Measurements from ENCODE around the gene CRELD2.

Gene CRELD2, protein sequence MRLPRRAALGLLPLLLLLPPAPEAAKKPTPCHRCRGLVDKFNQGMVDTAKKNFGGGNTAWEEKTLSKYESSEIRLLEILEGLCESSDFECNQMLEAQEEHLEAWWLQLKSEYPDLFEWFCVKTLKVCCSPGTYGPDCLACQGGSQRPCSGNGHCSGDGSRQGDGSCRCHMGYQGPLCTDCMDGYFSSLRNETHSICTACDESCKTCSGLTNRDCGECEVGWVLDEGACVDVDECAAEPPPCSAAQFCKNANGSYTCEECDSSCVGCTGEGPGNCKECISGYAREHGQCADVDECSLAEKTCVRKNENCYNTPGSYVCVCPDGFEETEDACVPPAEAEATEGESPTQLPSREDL

GRCh38 chr22:49917974-49918910 is at the start of gene CRELD2, which contains the start of gene ALG12:
Gene CRELD2 (plus strand): TSS chr22:49918634. CDS start chr22:49918770, 136 bp downstream.
Gene ALG12 (minus strand): TSS chr22:49918438. CDS start chr22:49913765, 4,673 bp downstream.
- ChIA-PET POLR2A (interaction anchor here (0.6 to 1.4 kb wide), 4 partner anchors 15 to 92 kb away, joined by 3 to 6 read pairs (median 4); no protein-coding TSS in a partner anchor), CTCF (interaction anchor here (0.7 to 1.6 kb wide), 2 partner anchors 36 to 112 kb away, joined by 3 to 6 read pairs; no protein-coding TSS in a partner anchor)
- Histone ChIP-seq H3K36me3 (ENCODE audit: control insufficient read depth in 2 of 2, insufficient read depth in 1 of 2, low read length in 2 of 2) (peaks cover 9 to 42% of the 10 kb centered on the region in 2 experiments; a peak in 2 of 3 replicates), H3K27ac (ENCODE audit: extremely low read depth, low read depth, low read length) (peak within 1 kb of the TSS; percentile 87), H3K4me3 (ENCODE audit: low read depth, low read length) (peak within 1 kb of the TSS; percentile 79), H3K9me3 (ENCODE audit: control insufficient read depth, insufficient read depth, low read depth, low read length) (no peaks in the 10 kb centered on the region), H3K4me1 (ENCODE audit: control insufficient read depth, insufficient read depth, low read length) (no peaks in the 10 kb centered on the region)
- TF ChIP-seq ZNF623 (tag by site-specific recombination; IDR thresholded peaks at IDR 0.05) (no peak), ZNF37A (tag by site-specific recombination; IDR thresholded peaks at IDR 0.05) (no peak), KLF8 (tag by site-specific recombination; IDR thresholded peaks at IDR 0.05) (peak; percentile 96), REPIN1 (tag by site-specific recombination; IDR thresholded peaks at IDR 0.05; ENCODE audit: low read depth) (no peak), ZSCAN18 (tag by site-specific recombination; IDR thresholded peaks at IDR 0.05) (0 out of 2 replicates have a peak, but pooled peaks have one; percentile 26), ZNF214 (tag by site-specific recombination; IDR thresholded peaks at IDR 0.05; ENCODE audit: borderline replicate concordance) (no peak), KLF7 (tag by site-specific recombination; IDR thresholded peaks at IDR 0.05; ENCODE audit: borderline replicate concordance) (no peak), GFI1B (tag by site-specific recombination; IDR thresholded peaks at IDR 0.05) (no peak), GLIS1 (tag by site-specific recombination; IDR thresholded peaks at IDR 0.05) (peak; percentile 36; the same call in 1 of the 2 replicates), ZNF514 (tag by site-specific recombination; IDR thresholded peaks at IDR 0.05) (no peak), ZNF121 (tag by site-specific recombination; IDR thresholded peaks at IDR 0.05) (no peak), KLF9 (tag by site-specific recombination; IDR thresholded peaks at IDR 0.05; ENCODE audit: low read depth) (peak; percentile 77), ZNF510 (tag by site-specific recombination; IDR thresholded peaks at IDR 0.05; ENCODE audit: insufficient replicate concordance) (no peak), REST (tag by site-specific recombination; IDR thresholded peaks at IDR 0.05) (no peak), HOXC10 (CRISPR knock-in tag; IDR thresholded peaks at IDR 0.05) (no peak), HIC1 (tag by site-specific recombination; IDR thresholded peaks at IDR 0.05) (no peak), ZNF398 (tag by site-specific recombination; IDR thresholded peaks at IDR 0.05) (no peak), ZNF292 (tag by site-specific recombination; IDR thresholded peaks at IDR 0.05; ENCODE audit: borderline replicate concordance, low read depth) (no peak), ZEB2 (tag by site-specific recombination; IDR thresholded peaks at IDR 0.05) (peak; percentile 75), ZNF449 (tag by site-specific recombination; IDR thresholded peaks at IDR 0.05) (peak; percentile 35; the same call in 1 of the 2 replicates), TRIM28 (IDR thresholded peaks at IDR 0.05; ENCODE audit: borderline replicate concordance, low read length) (no peak), ZSCAN16 (tag by site-specific recombination; IDR thresholded peaks at IDR 0.05) (no peak)
- TF ChIP-seq, protein P1, sequence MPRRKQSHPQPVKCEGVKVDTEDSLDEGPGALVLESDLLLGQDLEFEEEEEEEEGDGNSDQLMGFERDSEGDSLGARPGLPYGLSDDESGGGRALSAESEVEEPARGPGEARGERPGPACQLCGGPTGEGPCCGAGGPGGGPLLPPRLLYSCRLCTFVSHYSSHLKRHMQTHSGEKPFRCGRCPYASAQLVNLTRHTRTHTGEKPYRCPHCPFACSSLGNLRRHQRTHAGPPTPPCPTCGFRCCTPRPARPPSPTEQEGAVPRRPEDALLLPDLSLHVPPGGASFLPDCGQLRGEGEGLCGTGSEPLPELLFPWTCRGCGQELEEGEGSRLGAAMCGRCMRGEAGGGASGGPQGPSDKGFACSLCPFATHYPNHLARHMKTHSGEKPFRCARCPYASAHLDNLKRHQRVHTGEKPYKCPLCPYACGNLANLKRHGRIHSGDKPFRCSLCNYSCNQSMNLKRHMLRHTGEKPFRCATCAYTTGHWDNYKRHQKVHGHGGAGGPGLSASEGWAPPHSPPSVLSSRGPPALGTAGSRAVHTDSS (tag by site-specific recombination; IDR thresholded peaks at IDR 0.05): no peak

Data from HEK293 (cell line).